Right lobe of liver (tissue), 4 donors: Measurements from ENCODE around the gene SRPK1.

Source experiments
- POLR2A ChIP-seq: fragments of 450-650 bp; IDR thresholded peaks from one replicate; pipeline ENCODE4 v1.6.1; 2017; ENCODE audit warnings: antibody characterized with exemption, mild to moderate bottlenecking
- TF ChIP-seq, protein P1 (sequence below), 4 donors: fragments of 200-600 bp in 3 of 4; fragments of 450-650 bp in 1 of 4; IDR thresholded peaks; one replicate each; pipeline versions ENCODE4 v1.5.1 to v1.8.0; 2016 to 2022; ENCODE audit warnings: antibody characterized with exemption in 4 of 4, mild to moderate bottlenecking in 2 of 4
- donor health status: DM: no; HTN: no; CAD: no.
- donor health status: DM: no; HTN: no; CAD: no.
- donor health status: DM: no; HTN: yes; CAD: no.

DNA sequence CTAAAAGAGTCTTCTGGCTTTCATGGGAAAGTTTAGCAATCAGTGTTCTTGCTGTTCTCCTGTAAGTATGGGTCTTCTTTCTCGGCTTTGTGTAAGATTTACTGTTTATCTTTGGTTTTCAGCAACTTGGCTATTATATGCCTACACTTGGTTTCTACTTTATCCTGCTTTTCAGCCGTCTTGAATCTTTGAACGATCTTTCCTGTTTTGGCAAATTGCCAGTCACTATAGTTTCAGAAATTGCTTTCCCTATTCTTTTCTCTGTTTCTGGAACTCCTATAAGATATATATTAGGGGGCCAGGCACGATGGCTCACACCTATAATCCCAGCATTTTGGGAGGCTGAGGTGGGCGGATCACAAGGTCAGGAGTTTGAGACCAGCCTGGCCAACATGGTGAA is 14.6 kb upstream of the SRPK1 start:
- TF ChIP-seq, protein P1, sequence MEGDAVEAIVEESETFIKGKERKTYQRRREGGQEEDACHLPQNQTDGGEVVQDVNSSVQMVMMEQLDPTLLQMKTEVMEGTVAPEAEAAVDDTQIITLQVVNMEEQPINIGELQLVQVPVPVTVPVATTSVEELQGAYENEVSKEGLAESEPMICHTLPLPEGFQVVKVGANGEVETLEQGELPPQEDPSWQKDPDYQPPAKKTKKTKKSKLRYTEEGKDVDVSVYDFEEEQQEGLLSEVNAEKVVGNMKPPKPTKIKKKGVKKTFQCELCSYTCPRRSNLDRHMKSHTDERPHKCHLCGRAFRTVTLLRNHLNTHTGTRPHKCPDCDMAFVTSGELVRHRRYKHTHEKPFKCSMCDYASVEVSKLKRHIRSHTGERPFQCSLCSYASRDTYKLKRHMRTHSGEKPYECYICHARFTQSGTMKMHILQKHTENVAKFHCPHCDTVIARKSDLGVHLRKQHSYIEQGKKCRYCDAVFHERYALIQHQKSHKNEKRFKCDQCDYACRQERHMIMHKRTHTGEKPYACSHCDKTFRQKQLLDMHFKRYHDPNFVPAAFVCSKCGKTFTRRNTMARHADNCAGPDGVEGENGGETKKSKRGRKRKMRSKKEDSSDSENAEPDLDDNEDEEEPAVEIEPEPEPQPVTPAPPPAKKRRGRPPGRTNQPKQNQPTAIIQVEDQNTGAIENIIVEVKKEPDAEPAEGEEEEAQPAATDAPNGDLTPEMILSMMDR (IDR thresholded peaks at IDR 0.05) = no peak
- TF ChIP-seq POLR2A = no peak
